MM.1S (cell line): Measurements from ENCODE around the gene MTM1.

Source experiments
- DNase-seq: peaks from one replicate; pipeline ENCODE4 v3.0.0-alpha.2; 2015
- H2AFZ ChIP-seq: fragments of 300-600 bp; sonication (generic); 2 replicates; pipeline ENCODE4 v1.6.0; 2016; ENCODE audit warnings: antibody characterized with exemption, low read length
- H3F3A ChIP-seq: fragments of 300-600 bp; sonication (generic); 2 replicates; pipeline ENCODE4 v1.6.1; 2016; ENCODE audit warnings: mild to moderate bottlenecking, antibody characterized with exemption, low read length, moderate library complexity, mixed read lengths; ENCODE audit not compliant: insufficient read depth
- H3K27ac ChIP-seq: fragments of 300-600 bp; sonication (generic); 2 replicates; pipeline ENCODE4 v1.5.1; 2016; ENCODE audit warnings: mild to moderate bottlenecking, low read length
- H3K27me3 ChIP-seq: fragments of 300-600 bp; sonication (generic); replicated peaks from 2 replicates; pipeline ENCODE4 v1.6.0; 2016; ENCODE audit warnings: low read length; ENCODE audit not compliant: insufficient read depth
- H3K36me3 ChIP-seq: fragments of 300-600 bp; sonication (generic); replicated peaks from 2 replicates; pipeline ENCODE4 v1.6.1; 2016; ENCODE audit warnings: mild to moderate bottlenecking, low read length, mixed read lengths; ENCODE audit not compliant: insufficient read depth
- H3K4me1 ChIP-seq: fragments of 300-600 bp; sonication (generic); 2 replicates; pipeline ENCODE4 v1.6.1; 2016; ENCODE audit warnings: low read length, mixed read lengths
- H3K4me2 ChIP-seq: fragments of 300-600 bp; sonication (generic); 2 replicates; pipeline ENCODE4 v1.6.0; 2016; ENCODE audit warnings: low read depth, low read length
- H3K4me3 ChIP-seq: fragments of 300-600 bp; sonication (generic); 2 replicates; pipeline ENCODE4 v1.5.1; 2016; ENCODE audit warnings: low read length, mixed read lengths
- H3K79me2 ChIP-seq: fragments of 300-600 bp; sonication (generic); 2 replicates; pipeline ENCODE4 v1.6.1; 2016; ENCODE audit warnings: mixed run types, low read length, mixed read lengths
- H3K9ac ChIP-seq: fragments of 300-600 bp; sonication (generic); 2 replicates; pipeline ENCODE4 v1.6.1; 2016; ENCODE audit warnings: low read length, mixed read lengths
- H3K9me2 ChIP-seq: fragments of 300-600 bp; sonication (generic); replicated peaks from 2 replicates; pipeline ENCODE4 v1.6.1; 2016; ENCODE audit warnings: mild to moderate bottlenecking, low read length, mixed read lengths; ENCODE audit not compliant: insufficient read depth
- H3K9me3 ChIP-seq: fragments of 300-600 bp; sonication (generic); replicated peaks from 2 replicates; pipeline ENCODE4 v1.6.1; 2016; ENCODE audit warnings: mild to moderate bottlenecking, low read length, mixed read lengths; ENCODE audit not compliant: insufficient read depth
- H4K20me1 ChIP-seq: fragments of 300-600 bp; sonication (generic); 2 replicates; pipeline ENCODE4 v1.6.1; 2016; ENCODE audit warnings: mild to moderate bottlenecking, low read length, moderate library complexity, mixed read lengths; ENCODE audit not compliant: insufficient read depth
- EZH2 ChIP-seq: fragments of 300-600 bp; sonication (generic); optimal IDR thresholded peaks from 2 replicates; pipeline ENCODE3; 2017; ENCODE audit warnings: low read depth, mild to moderate bottlenecking, antibody characterized with exemption, low read length, mixed read lengths
- EZH2phosphoT487 ChIP-seq: fragments of 300-600 bp; sonication (generic); IDR thresholded peaks from 2 replicates; pipeline ENCODE4 v1.6.1; 2018; ENCODE audit warnings: antibody characterized with exemption, low read length
- TF ChIP-seq, protein P1 (sequence below): fragments of 300-600 bp; sonication (generic); IDR thresholded peaks from 2 replicates; pipeline ENCODE4 v1.5.1; 2016; ENCODE audit warnings: antibody characterized with exemption, low read length, mixed read lengths

Gene MTM1

DNA sequence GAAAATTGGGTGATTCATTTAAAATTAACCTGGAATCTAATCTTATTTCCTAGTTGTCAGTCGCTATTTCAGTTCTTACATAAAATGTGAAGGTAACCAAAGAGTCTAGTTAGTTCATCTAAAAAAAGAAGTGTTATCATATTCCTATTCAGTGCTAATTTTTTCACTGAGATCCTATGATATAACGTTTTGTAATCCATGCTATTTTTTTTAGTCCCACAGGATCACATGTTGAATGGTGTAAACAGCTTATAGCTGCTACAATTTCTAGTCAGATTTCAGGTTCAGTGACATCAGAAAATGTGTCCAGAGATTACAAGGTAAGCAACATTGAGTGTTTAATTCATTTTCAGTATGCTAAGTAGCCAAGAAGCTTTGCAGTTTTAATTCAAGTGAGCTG lies 130.6 kb downstream of the MTM1 start:
- Histone ChIP-seq H3K36me3 (no peaks in the 10 kb centered on the region; the same call in 1 of the 2 replicates), H3K79me2 (peaks cover 68% of the 10 kb centered on the region), H3K9me3 (no peaks in the 10 kb centered on the region), H3K9ac (no peak overlapping the region), H3K4me1 (peaks cover 19% of the 10 kb centered on the region), H4K20me1 (0 out of 2 replicates have a peak, but pooled peaks cover 3% of the 10 kb centered on the region), H3K27me3 (no peaks in the 10 kb centered on the region), H3K9me2 (no peaks in the 10 kb centered on the region), H2AFZ (no peak overlapping the region), H3F3A (peaks cover 3% of the 10 kb centered on the region), H3K27ac (no peak overlapping the region), H3K4me2 (no peak overlapping the region), H3K4me3 (no peak overlapping the region)
- TF ChIP-seq, protein P1, sequence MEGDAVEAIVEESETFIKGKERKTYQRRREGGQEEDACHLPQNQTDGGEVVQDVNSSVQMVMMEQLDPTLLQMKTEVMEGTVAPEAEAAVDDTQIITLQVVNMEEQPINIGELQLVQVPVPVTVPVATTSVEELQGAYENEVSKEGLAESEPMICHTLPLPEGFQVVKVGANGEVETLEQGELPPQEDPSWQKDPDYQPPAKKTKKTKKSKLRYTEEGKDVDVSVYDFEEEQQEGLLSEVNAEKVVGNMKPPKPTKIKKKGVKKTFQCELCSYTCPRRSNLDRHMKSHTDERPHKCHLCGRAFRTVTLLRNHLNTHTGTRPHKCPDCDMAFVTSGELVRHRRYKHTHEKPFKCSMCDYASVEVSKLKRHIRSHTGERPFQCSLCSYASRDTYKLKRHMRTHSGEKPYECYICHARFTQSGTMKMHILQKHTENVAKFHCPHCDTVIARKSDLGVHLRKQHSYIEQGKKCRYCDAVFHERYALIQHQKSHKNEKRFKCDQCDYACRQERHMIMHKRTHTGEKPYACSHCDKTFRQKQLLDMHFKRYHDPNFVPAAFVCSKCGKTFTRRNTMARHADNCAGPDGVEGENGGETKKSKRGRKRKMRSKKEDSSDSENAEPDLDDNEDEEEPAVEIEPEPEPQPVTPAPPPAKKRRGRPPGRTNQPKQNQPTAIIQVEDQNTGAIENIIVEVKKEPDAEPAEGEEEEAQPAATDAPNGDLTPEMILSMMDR: no peak
- TF ChIP-seq EZH2phosphoT487 (no peak), EZH2 (no peak)
- no peak for DNase-seq

DNA sequence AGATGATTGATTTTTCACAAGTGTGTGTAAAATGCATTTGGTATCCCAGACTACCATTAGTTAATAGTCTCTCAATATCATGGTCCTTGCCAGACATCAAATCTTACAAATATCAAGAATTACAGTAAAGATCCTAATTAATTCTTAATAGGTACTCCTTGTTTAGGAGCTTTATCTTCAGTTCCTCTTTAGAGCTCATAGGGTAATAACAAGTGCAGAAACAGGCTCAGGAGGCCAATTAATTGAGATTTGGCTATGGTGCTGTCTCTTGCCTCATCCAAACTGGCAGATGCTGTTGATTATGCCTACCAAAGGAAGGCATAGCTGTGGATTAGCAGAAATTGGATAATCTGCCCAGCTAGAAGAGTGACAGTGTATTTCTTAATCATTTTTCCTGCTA lies 131.7 kb downstream of the MTM1 start:
- no peak overlapping the region for H3K4me3 ChIP-seq

DNA sequence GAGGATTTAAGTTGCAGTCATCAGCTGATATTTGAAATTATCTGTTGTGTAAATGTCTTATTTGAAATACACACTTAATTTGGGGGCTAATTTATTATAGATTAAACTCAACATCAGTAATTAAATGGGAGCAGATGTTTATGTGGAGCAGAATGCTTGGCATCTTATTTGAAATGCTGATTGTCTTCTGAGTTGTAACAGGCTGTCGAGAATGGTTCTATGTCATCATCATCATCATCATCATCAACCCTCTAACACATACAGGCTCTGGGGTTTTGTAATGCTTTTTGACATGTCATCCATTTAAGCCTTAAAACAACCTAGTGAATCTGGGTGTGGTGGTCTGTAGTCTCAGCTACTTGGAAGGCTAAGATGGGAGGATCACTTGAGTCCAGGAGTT lies 133.0 kb downstream of the MTM1 start:
- no peak for TF ChIP-seq EZH2
- Histone ChIP-seq H3K4me2 (no peak overlapping the region), H3K79me2 (peaks cover 45% of the 10 kb centered on the region), H4K20me1 (0 out of 2 replicates have a peak, but pooled peaks cover 3% of the 10 kb centered on the region), H2AFZ (no peak overlapping the region), H3K27ac (no peak overlapping the region), H3F3A (no peaks in the 10 kb centered on the region), H3K4me3 (no peak overlapping the region), H3K36me3 (no peaks in the 10 kb centered on the region; the same call in none of the 2 replicates), H3K9me3 (no peaks in the 10 kb centered on the region), H3K9ac (no peak overlapping the region), H3K4me1 (no peaks in the 10 kb centered on the region; the same call in 1 of the 2 replicates), H3K27me3 (no peaks in the 10 kb centered on the region), H3K9me2 (no peaks in the 10 kb centered on the region)
- no peak for DNase-seq

More for the DNA sequence above, 131.7 kb downstream of the MTM1 start:
- no peak for TF ChIP-seq EZH2
- TF ChIP-seq, protein P1: no peak
- no peak for TF ChIP-seq EZH2phosphoT487
- H2AFZ ChIP-seq: no peak overlapping the region
- 0 out of 2 replicates have a peak, but pooled peaks cover 3% of the 10 kb centered on the region for H4K20me1 ChIP-seq
- H3K9me3 ChIP-seq: no peaks in the 10 kb centered on the region
- H3K79me2 ChIP-seq: peaks cover 58% of the 10 kb centered on the region
- no peak overlapping the region for H3K27ac ChIP-seq
- no peaks in the 10 kb centered on the region for H3K9me2 ChIP-seq
- H3F3A ChIP-seq: 0 out of 2 replicates have a peak, but pooled peaks cover 2% of the 10 kb centered on the region
- no peaks in the 10 kb centered on the region; the same call in none of the 2 replicates for H3K36me3 ChIP-seq
- no peak overlapping the region for H3K4me2 ChIP-seq
- no peak overlapping the region for H3K9ac ChIP-seq
- H3K4me1 ChIP-seq: peaks cover 12% of the 10 kb centered on the region
- no peak for DNase-seq
- no peaks in the 10 kb centered on the region for H3K27me3 ChIP-seq

DNA sequence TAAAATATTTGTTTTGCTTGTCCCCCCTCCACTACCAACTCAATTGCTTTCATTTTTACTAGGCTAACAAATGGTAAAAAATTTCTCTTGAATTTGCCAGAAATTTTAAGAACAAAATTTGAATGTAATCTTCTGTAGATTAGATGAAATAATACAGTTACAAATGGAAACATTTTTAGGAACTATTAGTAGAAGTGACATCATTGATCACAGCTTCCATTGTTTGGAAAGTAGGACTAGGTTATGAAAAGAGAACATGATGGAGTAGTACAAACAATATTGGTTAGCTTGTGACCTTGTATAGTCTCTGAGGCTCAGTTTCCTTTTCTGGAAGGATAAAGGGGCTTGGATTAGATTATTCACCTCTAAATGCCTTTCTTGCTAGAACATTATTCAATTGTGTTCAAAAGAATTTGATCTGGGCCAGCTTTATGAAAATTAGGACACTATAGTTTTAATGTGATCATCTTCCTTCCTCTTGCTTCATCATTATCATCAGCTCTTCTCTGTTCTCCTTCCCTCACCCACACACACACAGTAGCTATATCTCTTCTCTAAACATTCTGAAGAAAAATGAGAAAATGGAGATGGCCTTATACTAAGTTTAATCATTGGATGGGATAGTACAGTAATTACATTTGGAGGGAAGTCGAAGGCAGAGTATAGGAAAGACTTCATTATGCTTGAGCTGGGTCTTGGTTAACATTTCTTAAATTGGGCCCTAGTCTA lies 134.7 kb downstream of the MTM1 start:
- Histone ChIP-seq H3K4me1 (no peaks in the 10 kb centered on the region), H3K4me2 (no peak overlapping the region), H3K36me3 (no peaks in the 10 kb centered on the region; the same call in none of the 2 replicates), H2AFZ (no peak overlapping the region), H3K9ac (no peak overlapping the region), H3K79me2 (peaks cover 29% of the 10 kb centered on the region), H3K4me3 (no peak overlapping the region), H3K27me3 (no peaks in the 10 kb centered on the region), H4K20me1 (0 out of 2 replicates have a peak, but pooled peaks cover 3% of the 10 kb centered on the region), H3F3A (no peaks in the 10 kb centered on the region), H3K27ac (no peak overlapping the region), H3K9me2 (no peaks in the 10 kb centered on the region), H3K9me3 (no peaks in the 10 kb centered on the region)
- TF ChIP-seq, protein P1: no peak
- no peak for TF ChIP-seq EZH2
- no peak for TF ChIP-seq EZH2phosphoT487
- DNase-seq: no peak
